ENCODE measurements around the gene MEGF8.
"Not testable (repeated sequence)": the region's sequence is repeated elsewhere in the genome, so short reads cannot be mapped to it uniquely, and the experiment has no call there.

MEGF8 gene

GRCh38 chr19:42332059-42332458 is 6.6 kb downstream of the MEGF8 start:
- no peak for DNase-seq

DNA sequence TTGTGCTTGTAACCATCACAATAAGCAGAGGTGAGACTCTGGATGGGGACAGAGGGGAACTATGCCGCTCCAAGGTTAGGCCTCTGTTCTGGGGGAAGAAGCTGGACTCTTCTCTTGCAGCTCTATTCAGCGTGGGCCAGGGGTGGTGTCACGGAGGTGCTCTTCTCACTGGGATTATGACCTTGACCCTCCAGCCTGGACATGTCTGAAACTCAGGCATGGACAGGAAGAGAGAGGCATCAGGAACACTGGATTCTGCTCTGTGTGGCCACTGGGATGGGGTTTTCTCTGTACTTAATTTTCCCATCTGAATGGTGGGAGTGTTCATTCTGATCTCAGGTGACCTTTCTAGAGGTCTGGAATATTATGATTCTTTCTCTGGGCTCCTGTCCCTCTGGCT is 7.6 kb downstream of the MEGF8 start:
- DNase-seq = no peak

- DNase-seq = no peak
Measured at GRCh38 chr19:42333975-42334696, 8.7 kb downstream of the MEGF8 start.

- DNase-seq = no peak
Measured at GRCh38 chr19:42334697-42335373, 9.4 kb downstream of the MEGF8 start.

DNA sequence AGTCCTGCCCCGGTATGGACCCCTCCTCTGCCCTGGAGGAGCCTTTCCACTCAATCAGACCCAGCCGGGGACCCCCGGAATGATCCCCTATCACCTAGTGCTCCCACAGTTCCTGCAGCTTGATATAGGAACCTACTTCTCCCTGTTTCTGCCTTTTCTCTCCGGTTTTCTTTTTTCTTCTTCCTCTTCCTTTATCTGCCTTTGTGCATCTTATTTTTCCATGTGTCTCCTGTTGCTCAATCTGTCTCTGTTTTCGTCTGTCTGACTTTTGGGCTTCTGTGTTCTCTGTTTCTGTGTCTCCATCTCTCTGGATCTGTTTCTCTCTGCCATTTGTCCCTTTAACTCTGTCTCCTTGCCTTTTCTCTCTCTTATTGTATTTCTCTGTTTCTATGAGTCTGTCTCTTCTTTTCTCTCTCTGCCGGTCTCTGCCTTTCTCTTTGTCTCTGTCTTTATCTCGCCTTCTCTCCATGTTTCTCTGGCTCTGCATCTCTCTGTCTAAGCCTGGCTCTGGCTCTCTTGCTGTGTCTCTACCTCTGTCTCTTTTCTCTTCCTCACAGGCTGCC is 10.0 kb downstream of the MEGF8 start:
- no peak for DNase-seq

GRCh38 chr19:42335971-42336370 is 10.5 kb downstream of the MEGF8 start:
- no peak for DNase-seq

GRCh38 chr19:42339126-42339860 is 13.9 kb downstream of the MEGF8 start:
- DNase-seq = not testable (repeated sequence)

DNA sequence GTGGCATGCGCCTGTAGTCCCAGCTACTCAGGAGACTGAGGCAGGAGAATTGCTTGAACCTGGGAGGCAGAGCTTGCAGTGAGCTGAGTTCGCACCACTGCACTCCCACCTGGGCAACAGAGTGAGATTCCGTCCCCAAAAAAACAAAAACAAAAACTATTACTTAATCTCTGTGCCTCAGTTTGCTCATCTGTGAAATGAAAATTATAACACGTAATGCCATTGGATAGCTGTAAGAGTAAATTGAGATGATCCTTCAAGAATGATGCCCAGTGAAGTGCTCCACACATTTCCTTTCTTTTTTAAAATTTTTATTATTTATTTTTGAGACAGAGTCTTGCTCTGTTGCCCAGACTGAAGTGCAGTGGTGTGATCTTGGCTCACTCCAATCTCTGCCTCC is 14.5 kb downstream of the MEGF8 start:
- DNase-seq = not testable (repeated sequence)

DNA sequence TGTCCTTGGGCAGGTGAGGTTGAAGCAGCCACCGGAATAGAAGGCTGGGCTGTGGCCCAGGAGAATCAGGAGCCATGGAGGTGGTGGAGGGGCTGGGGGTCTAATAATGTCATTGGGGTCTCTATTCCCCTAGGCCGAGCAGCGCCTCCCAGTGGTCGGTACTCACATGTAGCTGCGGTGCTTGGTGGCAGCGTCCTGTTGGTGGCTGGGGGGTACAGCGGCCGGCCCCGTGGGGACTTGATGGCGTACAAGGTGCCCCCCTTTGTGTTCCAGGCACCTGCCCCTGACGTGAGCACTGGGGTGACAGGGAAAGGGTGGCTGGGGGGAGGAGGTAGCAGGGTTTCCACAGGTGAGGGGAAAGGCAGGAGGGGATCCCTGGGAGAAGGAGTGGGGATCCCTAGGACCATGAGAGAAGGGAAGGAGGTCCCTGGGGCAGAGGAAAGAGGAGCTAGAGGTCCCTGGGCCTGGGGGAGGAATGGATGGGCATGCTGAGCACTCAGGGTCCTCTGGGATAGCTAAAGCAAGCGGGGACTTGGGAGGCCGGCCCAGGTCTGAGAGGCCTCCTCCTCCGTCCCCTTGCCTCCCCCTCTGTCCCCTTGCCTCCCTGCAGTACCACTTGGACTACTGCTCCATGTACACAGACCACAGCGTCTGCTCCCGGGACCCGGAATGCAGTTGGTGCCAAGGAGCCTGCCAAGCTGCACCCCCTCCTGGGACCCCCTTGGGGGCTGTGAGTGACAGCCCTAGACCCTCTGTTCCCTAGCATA is 18.1 kb downstream of the MEGF8 start:
- DNase-seq = no peak

DNA sequence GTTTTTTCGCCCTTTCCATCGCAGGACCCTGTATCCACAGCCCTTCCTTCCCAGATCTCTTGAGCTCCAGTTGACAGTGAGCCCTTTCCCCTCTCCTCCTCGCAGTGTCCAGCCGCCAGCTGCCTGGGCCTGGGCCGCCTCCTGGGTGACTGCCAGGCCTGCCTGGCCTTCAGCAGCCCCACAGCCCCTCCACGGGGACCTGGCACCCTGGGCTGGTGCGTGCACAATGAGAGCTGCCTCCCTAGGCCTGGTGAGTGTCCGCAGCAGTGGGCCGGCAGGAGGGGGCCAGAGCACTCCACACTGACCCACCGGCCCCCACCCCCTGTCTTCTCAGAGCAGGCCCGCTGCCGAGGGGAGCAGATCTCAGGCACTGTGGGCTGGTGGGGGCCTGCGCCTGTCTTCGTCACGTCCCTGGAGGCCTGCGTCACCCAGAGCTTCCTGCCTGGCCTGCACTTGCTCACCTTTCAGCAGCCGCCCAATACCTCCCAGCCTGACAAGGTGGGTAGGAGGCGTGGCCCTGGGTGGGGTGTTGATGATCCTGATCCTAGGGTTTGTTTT is 19.0 kb downstream of the MEGF8 start:
- DNase-seq = no peak

GRCh38 chr19:42345191-42345812 is 19.9 kb downstream of the MEGF8 start:
- no peak for DNase-seq

- DNase-seq = no peak
Measured at GRCh38 chr19:42348211-42348610, 22.8 kb downstream of the MEGF8 start.

DNA sequence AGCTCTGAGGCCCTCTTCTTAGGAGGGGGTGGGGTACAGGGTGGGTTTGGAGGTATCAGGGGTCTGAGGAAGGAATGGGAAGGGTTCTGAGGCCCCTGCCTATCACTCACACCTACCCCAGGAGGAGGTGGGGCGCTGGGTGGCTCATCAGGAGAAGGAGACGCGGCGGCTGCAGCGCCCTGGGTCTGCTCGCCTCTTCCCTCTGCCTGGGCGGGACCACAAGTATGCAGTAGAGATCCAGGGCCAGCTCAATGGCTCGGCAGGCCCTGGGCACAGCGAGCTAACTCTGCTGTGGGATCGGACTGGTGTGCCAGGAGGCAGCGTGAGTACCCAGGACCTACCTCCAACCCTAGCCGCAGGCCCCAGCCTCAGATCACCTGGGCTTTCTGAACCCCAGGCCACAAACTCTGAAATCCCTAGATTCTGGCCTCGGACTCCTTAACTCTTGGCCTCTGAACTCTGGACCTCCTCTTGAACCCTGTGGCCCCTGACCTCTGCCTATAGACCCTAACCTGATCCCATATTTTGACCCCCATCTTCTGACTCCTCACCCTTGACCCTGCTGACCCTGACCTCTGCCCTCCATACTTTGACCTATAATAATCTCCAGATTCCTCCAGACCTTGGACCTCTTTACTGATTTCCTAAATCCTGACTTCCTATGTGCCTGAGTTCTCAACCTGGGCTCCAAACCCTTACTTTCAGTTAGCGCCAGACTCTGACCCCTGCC is 24.1 kb downstream of the MEGF8 start:
- no peak for DNase-seq

DNA sequence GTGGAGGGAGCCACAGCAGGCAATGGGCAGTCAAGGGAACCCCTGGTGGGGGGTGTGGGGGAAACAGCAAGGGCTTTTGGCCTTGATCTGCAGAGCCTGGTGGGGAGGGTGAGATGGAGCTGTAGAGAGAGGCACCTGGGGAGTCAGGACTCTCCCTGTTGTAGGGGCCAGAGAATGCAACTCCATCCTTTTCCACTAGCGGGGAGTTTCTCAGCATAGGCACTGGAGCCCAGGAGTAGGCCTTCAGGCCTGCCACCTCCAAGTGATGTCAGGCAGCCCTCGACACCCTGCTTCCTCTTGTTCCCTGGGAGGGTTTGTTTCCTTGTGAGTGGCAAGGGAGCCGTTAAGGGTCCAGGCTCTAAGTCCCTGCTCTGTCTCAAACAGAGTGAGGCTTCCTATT is 25.0 kb downstream of the MEGF8 start:
- DNase-seq = no peak

- DNase-seq = no peak
Measured at GRCh38 chr19:42351079-42351735, 25.8 kb downstream of the MEGF8 start.

GRCh38 chr19:42352301-42353259 is 27.1 kb downstream of the MEGF8 start:
- DNase-seq = no peak

- no peak for DNase-seq
Measured at GRCh38 chr19:42353341-42354015, 28.0 kb downstream of the MEGF8 start.

DNA sequence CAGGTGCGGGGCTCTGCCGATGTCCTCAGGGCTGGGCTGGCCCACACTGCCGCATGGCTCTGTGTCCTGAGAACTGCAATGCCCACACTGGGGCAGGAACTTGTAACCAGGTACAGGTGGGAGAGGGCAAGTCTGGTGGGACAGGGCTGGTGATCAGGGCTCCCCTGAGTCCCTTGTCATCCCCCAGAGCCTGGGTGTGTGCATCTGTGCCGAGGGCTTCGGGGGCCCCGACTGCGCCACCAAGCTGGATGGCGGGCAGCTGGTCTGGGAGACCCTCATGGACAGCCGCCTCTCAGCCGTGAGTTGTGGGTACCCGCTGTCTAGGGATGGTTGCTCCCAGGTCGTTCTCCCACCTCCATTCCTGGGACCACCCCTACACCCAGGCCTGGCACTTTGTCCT is 30.5 kb downstream of the MEGF8 start:
- DNase-seq = no peak

DNA sequence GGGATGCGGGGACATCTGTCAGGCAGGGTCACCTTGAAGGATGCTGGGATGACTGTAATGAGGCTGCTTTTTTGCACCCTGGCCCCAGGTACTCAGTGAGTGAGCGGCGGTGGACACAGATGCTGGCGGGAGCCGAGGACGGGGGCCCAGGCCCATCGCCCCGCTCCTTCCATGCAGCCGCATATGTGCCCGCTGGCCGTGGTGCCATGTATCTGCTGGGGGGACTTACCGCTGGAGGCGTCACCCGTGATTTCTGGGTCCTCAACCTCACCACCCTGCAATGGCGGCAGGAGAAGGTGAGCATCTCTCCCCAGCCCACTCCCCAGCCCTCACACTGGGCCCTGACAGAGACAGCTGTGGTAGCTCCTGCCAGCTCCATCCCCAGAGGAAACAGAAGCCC is 31.3 kb downstream of the MEGF8 start:
- no peak for DNase-seq
